ENCODE measurements around the gene EFNB2. TPM values are rescaled to one million over a fixed set of nuclear protein-coding genes. Genes with fewer than 3 reads are reported as not detected.

EFNB2 gene
- total RNA-seq, 1 experiment from 2014 or later: 15.9 TPM

DNA sequence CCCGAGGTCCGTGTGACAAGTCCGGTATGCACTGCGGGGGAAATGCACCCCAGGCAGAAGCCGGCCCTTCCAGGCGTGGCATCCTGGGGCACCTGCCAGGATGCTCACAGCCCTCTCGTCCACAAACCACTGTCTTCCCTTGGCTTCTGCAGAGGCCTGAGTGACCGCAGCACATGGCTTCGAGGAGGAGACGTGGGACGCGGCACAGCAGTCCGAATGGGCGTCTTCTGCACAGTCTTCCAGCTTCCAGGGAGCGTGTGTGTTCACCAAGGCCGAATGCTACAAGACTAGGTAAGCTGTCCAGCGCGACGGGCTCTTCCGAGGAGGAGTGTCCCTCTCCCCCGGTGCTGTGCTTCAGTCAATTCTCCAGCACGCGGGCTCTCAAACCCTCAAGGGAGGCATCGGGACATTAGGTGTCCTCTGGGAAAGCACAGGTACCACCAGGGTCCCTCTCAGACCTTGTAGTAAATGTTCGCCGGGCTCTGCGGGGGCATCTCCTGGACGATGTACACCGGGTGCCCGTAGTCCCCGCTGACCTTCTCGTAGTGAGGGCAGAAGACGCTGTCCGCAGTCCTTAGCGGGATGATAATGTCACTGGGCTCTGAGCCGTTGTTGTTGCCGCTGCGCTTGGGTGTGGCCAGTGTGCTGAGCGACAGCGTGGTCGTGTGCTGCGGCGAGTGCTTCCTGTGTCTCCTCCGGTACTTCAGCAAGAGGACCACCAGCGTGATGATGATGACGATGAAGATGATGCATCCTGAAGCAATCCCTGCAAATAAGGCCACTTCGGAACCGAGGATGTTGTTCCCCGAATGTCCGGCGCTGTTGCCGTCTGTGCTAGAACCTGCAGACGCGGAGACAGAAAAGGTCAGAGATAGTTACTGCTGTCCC, 42.6 kb downstream of the EFNB2 start:
- Mint-ChIP-seq H3K4me3 (no peak overlapping the region), H3K9me3 (no peaks in the 10 kb centered on the region), H3K27me3 (ENCODE audit: low read depth) (no peaks in the 10 kb centered on the region), H3K36me3 (peaks cover 34% of the 10 kb centered on the region), H3K27ac (no peak overlapping the region), H3K4me1 (peaks cover 46% of the 10 kb centered on the region)
- DNase-seq (ENCODE audit: low spot score): no peak
- ATAC-seq: no peak
- CTCF ChIA-PET: no interaction called here
- POLR2A ChIA-PET: no interaction called here
- no peak for TF ChIP-seq NR3C1 (CRISPR knock-in tag; conservative IDR thresholded peaks at IDR 0.05; ENCODE audit: low read depth)

DNA sequence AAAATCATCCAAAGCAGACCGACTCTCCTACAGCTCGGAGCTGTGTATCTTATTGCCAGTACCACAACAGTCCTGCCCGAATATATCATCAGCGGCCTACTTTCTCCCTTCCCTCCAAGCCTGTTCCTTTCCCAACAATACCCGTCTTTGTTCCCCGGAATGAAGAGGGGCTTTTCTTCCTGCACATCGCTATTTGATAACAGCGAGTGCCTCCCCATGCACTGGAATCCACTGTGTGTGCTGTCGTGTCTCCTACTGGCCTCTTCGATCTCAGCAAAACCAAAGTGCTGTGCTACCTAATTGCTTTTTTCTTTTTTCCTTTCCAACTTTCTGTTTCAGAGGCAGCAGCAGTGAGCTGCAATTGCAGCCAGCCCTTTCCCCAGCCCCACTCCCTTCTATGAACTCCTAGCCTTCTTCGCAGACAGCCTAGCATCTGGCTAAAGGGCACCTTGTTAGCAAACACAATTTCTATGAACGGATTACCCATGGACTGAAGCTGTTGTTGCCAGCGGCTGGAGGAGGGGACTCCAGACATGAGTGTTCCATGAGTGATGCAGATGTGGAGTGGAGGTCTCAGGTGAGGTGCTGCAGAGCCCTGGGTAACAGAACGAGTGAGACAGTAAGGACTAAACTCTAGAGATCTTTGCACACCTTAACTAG, 43.4 kb downstream of the EFNB2 start:
- CTCF ChIA-PET: no interaction called here
- no peaks in the 10 kb centered on the region for H3K9me3 Mint-ChIP-seq
- TF ChIP-seq AFF4 (CRISPR knock-in tag; IDR thresholded peaks at IDR 0.05; ENCODE audit: borderline replicate concordance) (no peak), ZMAT4 (CRISPR knock-in tag; IDR thresholded peaks at IDR 0.05) (no peak), HMGA2 (CRISPR knock-in tag; IDR thresholded peaks at IDR 0.05) (no peak), ZNF423 (CRISPR knock-in tag; IDR thresholded peaks at IDR 0.05) (no peak), NFYB (CRISPR knock-in tag; conservative IDR thresholded peaks at IDR 0.05; ENCODE audit: low read depth) (no peak), ZNF281 (CRISPR knock-in tag; IDR thresholded peaks at IDR 0.05) (no peak), CBFB (CRISPR knock-in tag; IDR thresholded peaks at IDR 0.05; ENCODE audit: low read depth) (no peak)
- TF ChIP-seq, protein P1, sequence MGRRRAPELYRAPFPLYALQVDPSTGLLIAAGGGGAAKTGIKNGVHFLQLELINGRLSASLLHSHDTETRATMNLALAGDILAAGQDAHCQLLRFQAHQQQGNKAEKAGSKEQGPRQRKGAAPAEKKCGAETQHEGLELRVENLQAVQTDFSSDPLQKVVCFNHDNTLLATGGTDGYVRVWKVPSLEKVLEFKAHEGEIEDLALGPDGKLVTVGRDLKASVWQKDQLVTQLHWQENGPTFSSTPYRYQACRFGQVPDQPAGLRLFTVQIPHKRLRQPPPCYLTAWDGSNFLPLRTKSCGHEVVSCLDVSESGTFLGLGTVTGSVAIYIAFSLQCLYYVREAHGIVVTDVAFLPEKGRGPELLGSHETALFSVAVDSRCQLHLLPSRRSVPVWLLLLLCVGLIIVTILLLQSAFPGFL (CRISPR knock-in tag; IDR thresholded peaks at IDR 0.05; ENCODE audit: borderline replicate concordance): no peak
- H3K36me3 Mint-ChIP-seq: peaks cover 34% of the 10 kb centered on the region
- H3K4me1 Mint-ChIP-seq: peaks cover 44% of the 10 kb centered on the region
- peak overlapping the region; percentile 22; the same call in 1 of the 2 replicates for H3K27ac Mint-ChIP-seq
- H3K4me3 Mint-ChIP-seq: no peak overlapping the region
- no peaks in the 10 kb centered on the region for H3K27me3 Mint-ChIP-seq (ENCODE audit: low read depth)
- DNase-seq (ENCODE audit: low spot score) (no peak), ATAC-seq (no peak)
- POLR2A ChIA-PET: no interaction called here

- ChIA-PET CTCF (no interaction called here), POLR2A (no interaction called here)
- Mint-ChIP-seq H3K36me3 (peaks cover 34% of the 10 kb centered on the region), H3K27ac (no peak overlapping the region), H3K4me3 (no peak overlapping the region), H3K4me1 (peaks cover 42% of the 10 kb centered on the region), H3K9me3 (no peaks in the 10 kb centered on the region), H3K27me3 (ENCODE audit: low read depth) (no peaks in the 10 kb centered on the region)
- ATAC-seq (no peak), DNase-seq (ENCODE audit: low spot score) (no peak)
- TF ChIP-seq, protein P2, sequence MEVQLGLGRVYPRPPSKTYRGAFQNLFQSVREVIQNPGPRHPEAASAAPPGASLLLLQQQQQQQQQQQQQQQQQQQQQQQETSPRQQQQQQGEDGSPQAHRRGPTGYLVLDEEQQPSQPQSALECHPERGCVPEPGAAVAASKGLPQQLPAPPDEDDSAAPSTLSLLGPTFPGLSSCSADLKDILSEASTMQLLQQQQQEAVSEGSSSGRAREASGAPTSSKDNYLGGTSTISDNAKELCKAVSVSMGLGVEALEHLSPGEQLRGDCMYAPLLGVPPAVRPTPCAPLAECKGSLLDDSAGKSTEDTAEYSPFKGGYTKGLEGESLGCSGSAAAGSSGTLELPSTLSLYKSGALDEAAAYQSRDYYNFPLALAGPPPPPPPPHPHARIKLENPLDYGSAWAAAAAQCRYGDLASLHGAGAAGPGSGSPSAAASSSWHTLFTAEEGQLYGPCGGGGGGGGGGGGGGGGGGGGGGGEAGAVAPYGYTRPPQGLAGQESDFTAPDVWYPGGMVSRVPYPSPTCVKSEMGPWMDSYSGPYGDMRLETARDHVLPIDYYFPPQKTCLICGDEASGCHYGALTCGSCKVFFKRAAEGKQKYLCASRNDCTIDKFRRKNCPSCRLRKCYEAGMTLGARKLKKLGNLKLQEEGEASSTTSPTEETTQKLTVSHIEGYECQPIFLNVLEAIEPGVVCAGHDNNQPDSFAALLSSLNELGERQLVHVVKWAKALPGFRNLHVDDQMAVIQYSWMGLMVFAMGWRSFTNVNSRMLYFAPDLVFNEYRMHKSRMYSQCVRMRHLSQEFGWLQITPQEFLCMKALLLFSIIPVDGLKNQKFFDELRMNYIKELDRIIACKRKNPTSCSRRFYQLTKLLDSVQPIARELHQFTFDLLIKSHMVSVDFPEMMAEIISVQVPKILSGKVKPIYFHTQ (CRISPR knock-in tag; IDR thresholded peaks at IDR 0.05): no peak
- TF ChIP-seq ESRRA (CRISPR knock-in tag; IDR thresholded peaks at IDR 0.05; ENCODE audit: borderline replicate concordance) (no peak), NR1H2 (CRISPR knock-in tag; IDR thresholded peaks at IDR 0.05) (no peak), GTF2I (CRISPR knock-in tag; conservative IDR thresholded peaks at IDR 0.05) (no peak), ZNF263 (CRISPR knock-in tag; IDR thresholded peaks at IDR 0.05; ENCODE audit: low read depth) (no peak), KAT7 (CRISPR knock-in tag; IDR thresholded peaks at IDR 0.05; ENCODE audit: borderline replicate concordance) (no peak), GABPB1 (CRISPR knock-in tag; IDR thresholded peaks at IDR 0.05) (no peak)
- TF ChIP-seq, protein P3, sequence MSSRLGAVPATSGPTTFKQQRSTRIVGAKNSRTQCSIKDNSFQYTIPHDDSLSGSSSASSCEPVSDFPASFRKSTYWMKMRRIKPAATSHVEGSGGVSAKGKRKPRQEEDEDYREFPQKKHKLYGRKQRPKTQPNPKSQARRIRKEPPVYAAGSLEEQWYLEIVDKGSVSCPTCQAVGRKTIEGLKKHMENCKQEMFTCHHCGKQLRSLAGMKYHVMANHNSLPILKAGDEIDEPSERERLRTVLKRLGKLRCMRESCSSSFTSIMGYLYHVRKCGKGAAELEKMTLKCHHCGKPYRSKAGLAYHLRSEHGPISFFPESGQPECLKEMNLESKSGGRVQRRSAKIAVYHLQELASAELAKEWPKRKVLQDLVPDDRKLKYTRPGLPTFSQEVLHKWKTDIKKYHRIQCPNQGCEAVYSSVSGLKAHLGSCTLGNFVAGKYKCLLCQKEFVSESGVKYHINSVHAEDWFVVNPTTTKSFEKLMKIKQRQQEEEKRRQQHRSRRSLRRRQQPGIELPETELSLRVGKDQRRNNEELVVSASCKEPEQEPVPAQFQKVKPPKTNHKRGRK (CRISPR knock-in tag; IDR thresholded peaks at IDR 0.05; ENCODE audit: borderline replicate concordance): no peak
Observed at GRCh38 chr13:106491463-106491862, 44.0 kb downstream of the EFNB2 start.

Measured in WTC11 (cell line).